K562 (cell line): Measurements from ENCODE around the gene IQCC.

Experiments
- CBX3 ChIP-seq, 2 experiments: IDR thresholded peaks; 1 replicate in 1 of 2; 2 replicates in 1 of 2; pipeline ENCODE4 v1.6.1; 2012; ENCODE audit warnings: inconsistent platforms in 2 of 2, low read length in 2 of 2, borderline replicate concordance in 1 of 2, control low read depth in 1 of 2
- CEBPB ChIP-seq: fragments of 450-650 bp; IDR thresholded peaks from 2 replicates; pipeline ENCODE4 v1.6.1; 2016; ENCODE audit warnings: missing genetic modification characterization, missing compliant biosample characterization
- EZH2 ChIP-seq: IDR thresholded peaks from 2 replicates; pipeline ENCODE4 v1.6.1; 2012; ENCODE audit warnings: low read depth, mild to moderate bottlenecking, inconsistent platforms, low read length, borderline replicate concordance
- POLR2A ChIP-seq: fragments of 450-650 bp; conservative IDR thresholded peaks from 2 replicates; pipeline ENCODE4 v1.6.1; 2016
- TCF7L2 ChIP-seq: fragments of 150-350 bp; IDR thresholded peaks from 2 replicates; pipeline ENCODE4 v1.6.1; 2016; ENCODE audit warnings: low read depth, mild to moderate bottlenecking, low read length, moderate library complexity
- YY1 ChIP-seq, 3 experiments: IDR thresholded peaks; 2 replicates each; pipeline ENCODE4 v1.6.1; 2011; ENCODE audit warnings: low read length in 2 of 3, mild to moderate bottlenecking in 2 of 3, moderate library complexity in 2 of 3, borderline replicate concordance in 1 of 3, control low read depth in 1 of 3, low read depth in 1 of 3; ENCODE audit not compliant: insufficient read depth in 3 of 3, insufficient replicate concordance in 2 of 3, control insufficient read depth in 1 of 3, insufficient read length in 1 of 3; ENCODE audit errors: extremely low read depth in 1 of 3
- ZNF280B ChIP-seq: fragments of 250-450 bp; sonication (Bioruptor Pico); IDR thresholded peaks from 2 replicates; pipeline ENCODE4 v1.5.1; 2021; ENCODE audit warnings: mild to moderate bottlenecking

GRCh38 chr1:32187850-32188249 is 17.6 kb upstream of the IQCC start:
- TF ChIP-seq YY1 (IDR thresholded peaks at IDR 0.05; ENCODE audit: borderline replicate concordance in 1 of 3, control insufficient read depth in 1 of 3, extremely low read depth in 1 of 3, insufficient read depth in 3 of 3, insufficient read length in 1 of 3, insufficient replicate concordance in 2 of 3, low read depth in 1 of 3, low read length in 2 of 3) (no peak), EZH2 (no peak), TCF7L2 (no peak), CBX3 (IDR thresholded peaks at IDR 0.05; ENCODE audit: borderline replicate concordance in 1 of 2, low read length in 2 of 2) (no peak), ZNF280B (CRISPR knock-in tag) (no peak), CEBPB (tag) (no peak), POLR2A (no peak)
